ENCODE results near the gene ALKBH7.

ALKBH7 gene

DNA sequence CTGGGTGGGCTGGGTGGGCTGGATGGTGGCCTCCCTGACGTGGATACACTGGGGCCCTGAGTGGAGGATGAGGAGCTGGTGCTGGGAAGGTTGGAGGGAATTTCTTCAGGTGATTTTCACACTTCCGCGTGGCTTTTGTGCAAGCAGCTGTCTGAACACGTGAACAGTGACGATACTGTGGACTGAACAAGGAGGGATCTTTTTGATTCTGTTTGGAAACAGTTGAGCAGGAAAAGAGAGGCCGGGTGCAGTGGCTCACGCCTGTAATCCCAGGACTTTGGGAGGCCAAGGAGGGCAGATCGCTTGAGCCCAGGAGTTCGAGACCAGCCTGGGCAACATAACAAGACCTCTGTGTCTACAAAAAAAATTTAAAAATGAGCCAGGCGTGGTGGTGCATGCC lies 29.5 kb downstream of the ALKBH7 start:
- no peak for DNase-seq

DNA sequence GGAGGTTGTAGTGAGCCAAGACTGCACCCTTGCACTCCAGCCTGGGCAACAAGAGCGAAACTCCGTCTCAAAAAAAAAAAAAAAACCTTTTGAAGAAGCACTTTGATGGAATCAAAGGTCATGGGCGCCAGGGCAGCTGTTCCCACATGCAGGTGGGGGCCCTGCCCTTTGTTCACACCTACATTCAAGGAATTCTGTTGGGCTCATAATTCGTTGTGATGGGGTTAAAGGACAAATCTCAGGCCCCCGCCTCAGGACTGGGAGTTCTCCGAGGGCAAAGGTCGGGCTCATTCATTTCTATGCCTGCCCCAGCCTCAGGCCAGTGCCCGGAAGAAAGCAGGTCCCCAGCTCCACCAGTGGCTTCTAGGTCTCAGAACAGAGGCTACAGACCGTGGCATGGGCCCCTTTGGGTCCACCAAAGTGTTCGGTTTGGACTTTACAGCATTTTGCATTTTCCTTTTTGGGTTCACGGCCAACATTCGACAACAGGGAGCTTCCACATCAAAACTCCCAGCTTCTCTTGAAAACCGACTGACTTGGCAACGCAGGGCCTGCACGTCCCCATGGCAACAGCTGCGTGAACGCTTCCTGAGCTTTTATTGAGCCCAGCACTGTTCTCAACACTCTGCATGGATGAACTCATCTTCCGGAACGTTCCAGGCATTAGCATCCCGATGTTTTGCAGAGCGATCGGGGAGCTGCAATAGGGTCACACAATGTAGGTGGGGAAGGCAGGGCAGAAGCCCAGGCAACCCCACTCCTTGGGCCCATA lies 30.4 kb downstream of the ALKBH7 start:
- DNase-seq: no peak

DNA sequence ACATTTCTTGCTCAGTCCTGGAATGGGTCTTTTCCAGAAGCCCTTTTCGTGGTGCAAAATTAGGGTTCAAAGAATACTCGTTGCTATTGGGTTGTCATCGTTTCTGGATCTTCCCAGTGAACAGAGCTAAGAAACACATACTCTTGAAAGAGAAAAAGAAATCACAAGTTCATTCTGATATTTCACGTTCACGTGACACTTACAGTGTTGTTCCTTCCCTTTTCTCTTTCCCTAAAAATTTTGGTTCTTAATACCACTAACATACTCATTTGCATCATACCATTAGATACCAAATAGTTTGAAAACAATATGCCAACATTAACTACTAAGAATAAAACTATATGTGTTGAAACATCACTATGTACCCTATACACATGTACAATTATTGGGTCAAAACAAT lies 33.8 kb downstream of the ALKBH7 start:
- DNase-seq: no peak

DNA sequence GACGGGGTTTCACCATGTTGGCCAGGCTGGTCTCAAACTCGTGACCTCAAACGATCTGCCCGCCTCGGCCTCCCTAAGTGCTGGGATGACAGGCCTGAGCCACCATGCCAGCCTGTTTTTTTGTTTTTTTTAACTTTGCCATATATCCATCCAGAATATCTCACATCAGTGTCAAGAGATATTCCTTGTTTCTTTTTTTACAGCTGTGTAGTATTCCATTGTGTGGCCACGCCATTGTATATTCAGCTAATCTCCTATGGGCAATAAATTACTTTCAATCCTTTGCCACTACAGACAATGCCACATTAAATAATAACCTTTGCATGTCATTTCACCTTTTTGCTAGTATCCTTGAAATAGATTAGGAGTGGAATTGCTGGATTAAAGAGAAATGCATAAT lies 36.8 kb downstream of the ALKBH7 start:
- DNase-seq: no peak

DNA sequence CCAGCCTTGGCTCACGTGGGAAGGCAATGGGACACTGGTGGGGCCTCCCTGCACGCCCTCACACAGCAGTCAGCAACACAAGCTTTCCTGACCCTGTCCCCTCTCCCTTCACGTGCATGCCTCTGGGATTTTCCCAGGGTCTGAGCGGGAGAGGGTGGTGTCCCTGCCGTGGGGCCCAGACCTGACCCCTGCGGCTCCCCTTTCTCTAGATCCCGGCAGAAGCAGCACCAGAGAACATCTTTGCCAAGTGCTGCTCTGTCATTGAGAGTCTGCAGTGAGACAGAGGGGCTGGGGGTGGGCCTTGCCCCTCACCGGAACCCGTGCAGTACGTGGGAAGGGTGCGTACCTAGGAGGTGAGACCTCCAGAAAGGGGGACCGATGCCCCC lies 39.5 kb downstream of the ALKBH7 start:
- DNase-seq: no peak

DNA sequence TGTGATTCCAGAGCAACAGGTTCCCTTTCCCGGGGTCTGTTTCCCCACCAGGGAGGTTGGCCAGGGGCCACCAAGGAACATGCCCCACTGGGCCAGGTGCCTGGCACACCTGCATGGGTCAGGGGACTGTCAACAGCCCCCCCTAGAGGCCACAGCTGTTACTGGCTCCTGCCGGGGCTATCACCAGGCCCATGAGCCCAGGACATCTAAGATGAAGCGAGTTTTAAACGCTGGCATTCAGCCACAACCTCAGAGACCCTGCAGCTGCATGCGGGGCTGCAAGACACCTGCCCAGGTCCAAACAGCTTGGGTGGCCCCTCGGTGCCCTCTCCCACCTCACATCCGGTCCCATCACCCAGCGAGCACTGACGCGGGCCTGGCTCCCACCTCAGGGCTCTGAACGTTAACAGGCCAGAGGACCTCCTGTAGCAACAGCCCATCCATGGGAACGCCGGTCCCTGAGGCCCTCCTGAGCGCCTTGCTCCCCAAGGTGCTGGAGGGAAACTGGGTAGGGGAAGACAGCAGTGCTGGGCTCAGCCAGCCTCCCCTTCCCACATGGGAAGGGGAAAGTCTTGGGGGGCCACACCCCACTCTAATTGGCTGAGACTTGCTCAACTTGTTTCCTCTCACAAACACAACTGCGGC lies 40.0 kb downstream of the ALKBH7 start:
- DNase-seq: peak; percentile 81

DNA sequence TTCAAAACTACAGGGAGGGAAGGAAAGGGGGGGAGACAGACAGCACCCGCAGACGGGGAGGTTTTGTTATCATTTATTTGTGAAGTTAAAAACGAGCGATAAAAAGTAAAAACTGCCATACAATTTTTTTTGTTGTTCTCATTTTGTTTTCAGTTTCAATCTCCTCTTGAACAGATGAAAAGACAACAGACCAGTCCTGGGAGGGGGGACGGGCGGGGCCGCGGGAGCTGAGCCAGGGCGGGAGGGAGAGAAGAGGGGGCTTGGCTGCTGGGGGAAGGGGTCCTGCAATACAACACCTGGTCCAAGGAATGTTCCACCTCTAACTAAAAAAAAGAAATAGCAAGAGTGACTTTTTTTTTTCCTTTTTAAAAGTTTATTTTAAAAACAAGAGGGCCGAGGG lies 40.7 kb downstream of the ALKBH7 start:
- DNase-seq: no peak

DNA sequence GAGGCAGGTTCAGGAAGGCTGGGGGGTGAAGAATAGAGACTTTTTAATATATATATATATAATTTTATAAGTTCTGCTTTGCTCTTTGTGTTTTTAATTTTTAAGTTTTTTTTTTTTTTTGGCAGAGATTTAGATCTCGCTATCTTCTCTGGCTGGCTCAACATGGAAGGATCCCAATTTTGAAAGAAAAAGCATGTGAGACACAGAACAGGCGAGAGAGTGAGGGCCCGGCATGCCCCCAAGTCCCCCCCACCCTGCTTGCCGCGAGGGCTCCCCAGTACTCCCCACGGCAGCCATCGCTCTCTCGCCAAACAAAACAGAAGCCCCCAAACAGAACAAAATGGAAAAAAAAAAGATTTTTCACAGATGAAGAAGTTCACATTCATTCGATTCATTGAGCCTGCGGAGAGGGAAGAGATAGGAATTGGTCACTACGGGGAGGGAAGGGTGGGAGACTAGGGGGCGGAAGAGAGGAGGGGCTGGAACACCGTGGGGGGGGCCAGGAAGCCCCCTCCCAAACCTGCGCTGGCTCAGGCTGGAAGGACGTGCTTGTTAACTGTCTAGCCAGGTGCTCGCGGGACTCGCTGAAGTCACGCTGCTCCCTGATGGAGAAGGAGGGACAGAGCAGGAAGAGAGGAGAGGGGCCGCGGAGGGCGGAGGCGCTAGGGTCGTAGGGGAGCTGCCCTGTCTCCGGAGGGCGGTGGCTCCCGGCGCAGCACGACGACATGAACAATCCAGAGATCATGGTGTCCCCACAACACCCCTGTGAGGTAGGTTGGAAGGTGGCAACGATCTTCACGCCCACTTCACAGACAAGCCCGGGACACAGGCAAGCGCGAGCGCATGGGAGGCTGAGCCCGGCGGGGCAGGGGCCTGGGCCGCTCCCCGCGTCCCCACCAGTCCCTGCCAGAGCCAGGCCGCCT lies 41.4 kb downstream of the ALKBH7 start:
- no peak for DNase-seq

DNA sequence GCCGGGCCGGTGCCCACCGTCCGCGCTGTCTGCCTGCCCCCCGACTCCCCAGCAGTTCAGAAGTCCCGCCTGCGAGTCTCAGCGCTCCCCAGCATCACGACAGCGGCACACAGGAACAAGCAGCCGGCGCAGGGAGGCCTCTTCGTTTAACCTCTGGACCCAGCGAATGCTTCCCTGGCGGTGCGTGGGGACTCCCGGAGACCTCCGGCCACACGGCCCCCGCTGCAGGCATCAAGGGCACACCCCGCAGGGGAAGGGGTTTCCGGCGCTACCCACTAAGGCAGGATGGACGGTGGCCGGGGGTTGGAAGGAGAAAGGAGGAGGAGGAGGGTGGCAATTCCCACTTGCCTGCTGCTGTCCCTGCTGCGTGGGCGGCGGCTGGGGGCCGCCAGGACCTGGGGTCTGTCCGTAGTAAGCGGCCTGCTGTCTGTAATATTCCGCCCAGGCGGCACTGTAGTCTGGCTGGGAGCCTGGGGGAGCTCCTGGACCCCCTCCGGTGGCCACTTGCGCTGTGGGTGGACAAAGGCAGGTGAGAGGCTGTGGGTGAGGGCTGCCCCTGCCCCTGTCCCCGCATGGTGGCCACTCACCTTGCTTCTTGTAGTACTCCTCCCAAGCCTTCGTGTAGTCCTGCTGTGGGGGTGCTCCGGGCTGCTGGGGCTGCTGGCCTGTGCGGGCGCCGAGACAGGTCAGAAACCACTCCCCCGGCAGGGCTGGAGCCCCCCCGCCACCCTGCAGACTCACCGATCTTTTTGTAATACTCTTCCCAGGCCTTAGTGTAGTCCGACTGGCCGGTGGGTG lies 42.4 kb downstream of the ALKBH7 start:
- no peak for DNase-seq

DNA sequence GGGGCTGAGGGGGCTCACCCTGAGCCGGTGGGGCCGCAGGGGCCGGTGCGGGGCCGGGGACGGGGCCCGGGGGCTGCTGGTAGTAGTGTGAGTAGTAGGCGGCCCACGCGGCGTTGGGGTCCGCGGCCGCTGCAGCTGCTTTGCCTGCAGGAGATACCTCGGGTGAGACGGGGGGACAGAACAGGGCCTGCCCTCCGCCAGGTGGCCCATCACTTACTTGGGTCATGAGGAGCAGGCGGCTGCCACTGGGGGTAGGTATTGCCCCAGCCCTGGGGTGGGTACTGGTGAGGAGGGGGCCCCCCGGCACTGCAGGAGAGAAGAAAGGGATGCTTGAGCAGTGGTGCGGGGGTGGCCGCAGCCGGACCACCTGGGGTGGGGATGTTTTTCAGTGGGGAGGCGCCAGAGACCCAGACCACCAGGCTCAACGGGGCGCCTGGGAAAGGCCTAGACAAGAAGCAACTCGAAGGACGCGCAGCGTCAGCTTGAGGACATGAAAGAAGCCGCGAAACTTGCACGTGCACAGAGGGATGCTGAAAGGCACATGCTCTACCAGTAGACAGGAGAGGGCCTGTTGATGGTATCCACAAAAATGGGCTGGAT lies 43.1 kb downstream of the ALKBH7 start:
- DNase-seq: no peak

DNA sequence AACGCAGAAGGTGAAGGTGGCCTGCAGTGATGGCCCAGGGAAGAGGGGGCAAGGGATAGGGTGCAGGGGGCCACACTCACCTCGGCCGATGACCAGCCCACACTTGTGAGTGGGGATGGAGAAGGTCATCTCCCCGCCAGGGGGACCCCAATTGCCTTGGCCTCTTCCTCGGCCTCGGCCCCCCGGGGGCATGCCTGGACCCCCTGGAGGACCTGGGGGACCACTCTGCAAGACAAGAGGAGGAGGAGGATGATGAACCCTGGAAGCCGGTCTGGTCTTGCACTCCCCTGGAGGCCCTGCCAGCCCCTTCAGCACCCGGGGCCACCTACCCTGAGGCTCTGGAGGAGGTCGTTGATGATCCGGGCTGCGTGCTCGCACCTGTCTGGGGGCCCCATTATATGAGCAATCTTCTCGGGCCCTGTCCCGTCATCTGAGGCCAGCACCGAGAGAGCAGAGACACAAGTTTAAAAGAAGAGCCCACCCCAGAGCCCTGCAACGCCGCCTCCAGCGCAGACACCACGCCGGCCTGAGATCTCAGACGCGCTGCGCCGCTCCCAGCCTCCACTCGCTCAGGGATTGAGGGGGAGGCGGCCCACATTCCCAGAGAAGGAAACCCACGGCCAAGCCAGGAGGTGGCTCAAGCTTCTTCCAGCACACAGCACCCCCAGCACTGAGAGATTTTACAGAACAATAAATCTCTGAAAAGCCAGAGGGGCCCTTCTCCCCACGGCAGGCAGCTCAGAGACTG lies 44.2 kb downstream of the ALKBH7 start:
- DNase-seq: no peak

DNA sequence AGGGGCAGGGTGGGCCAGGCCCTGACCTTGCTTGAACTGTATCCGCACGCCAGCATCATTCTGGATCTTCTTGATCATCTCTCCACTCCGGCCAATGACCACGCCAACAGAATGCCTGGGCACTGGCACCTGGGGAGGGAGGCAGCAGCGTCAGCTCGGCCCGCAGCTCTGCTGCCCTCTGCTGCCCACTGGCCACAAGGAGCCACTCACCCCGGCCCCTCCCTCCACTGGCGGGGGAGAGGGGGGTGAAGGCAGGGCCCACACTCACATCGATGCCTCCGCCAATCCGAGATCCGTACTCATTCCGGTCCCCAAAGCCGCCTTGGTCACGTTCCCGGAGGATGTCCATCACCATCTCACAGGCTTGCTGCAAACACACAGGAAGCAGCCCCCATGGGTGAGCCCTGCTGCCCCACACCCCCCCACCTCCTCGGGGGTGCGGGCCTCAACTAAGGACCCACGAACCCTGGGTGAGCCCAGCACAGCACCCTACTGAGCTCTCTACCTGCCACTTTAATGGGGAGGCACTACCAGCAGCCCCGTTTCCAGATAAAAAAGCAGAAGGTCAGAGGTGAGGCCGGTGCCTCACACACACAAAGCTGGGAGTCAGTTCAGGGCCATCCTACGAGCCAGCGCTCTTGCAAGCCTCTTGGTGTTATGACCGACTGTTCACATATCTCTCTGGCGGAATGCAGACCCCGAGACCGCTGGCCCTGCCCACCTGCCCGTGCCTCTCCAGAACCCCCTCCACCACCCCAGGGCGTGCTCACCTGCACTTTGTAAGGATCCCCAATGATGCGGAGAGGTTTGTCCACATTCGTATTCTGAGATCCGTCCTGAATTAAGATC lies 45.3 kb downstream of the ALKBH7 start:
- DNase-seq: no peak

DNA sequence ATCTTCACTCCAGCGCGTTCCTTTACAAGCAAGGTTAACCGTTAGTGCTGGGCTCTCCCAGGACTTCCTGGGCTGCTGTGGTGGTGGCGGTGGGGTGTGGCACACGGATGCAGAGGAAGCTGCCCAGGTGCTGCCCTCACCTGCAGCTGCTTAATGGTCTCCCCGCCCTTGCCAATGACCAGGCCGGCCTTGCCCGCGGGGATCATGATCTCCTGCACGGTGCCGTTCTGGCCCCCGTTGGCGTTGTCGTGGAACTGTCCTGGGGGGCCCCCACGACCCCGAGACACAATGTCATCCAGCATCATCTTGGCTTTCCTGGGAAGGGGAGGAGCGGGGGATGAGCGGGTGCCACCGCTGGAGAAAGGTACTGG lies 46.0 kb downstream of the ALKBH7 start:
- DNase-seq: no peak

DNA sequence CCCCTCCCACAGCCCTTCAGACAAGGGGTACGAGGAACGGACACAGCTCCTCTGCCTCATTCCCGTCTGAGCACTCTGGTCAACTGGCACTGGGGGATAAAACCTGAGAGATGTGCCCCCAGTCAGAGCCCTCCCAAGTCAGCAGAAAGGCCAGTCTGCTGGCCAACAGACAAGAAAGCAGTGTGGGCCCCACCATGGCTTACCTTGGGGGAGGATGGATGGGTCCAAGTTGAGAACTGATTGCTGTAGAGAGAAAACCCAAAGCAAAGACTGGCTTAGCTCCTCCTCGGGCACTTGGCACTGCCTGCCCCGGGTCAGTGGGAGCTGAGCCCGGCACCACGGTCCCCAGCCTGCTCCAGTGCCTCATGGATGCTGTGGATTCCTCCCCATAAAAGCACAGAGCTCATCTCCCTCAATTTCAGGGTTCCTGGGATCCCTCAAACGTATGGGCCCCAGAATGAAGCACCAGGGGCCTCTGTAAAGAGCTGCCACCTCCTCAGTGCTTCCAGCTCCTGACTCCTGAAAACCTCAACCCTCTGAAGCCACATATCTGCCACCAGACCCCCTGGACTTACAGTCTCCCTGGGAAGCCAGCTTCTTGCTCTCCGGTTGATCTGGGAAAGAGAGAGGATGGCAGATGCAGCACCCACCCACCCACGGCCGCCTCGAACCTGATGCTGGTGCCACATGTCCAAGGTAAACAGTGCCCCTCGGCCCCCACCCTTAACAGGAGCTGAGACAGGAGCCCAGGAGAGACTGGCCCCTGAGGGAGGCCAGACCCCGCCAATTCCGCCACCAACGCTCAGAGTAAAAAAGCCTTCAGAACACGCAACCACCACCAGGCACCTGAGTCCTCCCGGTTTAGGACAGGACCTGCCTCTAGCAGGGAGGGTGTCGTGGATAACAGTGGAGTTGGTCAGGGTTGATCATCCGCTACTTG lies 48.8 kb downstream of the ALKBH7 start:
- no peak for DNase-seq

DNA sequence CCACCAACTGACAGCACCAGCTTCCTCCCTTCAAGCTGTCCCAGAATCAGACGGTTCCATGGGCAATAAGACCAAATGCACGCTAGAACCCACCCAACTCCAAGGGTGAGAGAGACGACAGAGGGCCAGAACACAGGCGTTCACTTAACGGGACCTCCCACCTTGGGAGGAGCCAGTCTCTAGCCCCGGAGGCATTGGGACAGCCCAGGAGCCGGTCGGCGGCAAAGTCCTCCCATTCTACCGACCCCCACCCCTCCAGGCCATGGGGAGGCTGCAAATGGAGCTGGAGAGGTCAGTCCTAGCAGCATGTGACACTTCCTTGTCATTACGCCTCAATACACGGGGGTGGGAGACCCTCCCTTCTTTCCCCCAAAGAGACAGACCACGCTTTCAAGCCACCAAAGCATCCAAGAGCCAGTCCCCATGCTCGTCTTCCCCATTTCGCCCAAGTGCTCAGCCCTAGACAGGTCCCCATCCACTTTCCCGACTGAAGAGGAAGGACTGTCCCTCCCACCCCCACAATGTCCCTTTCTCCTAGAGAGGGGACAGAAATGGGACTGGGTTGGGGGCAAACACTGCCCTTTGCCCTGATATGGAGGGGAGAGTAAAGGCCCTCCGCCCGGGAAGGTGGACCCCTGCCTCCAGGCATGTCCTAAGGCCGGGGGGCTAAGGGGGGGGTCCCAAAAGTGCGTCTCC lies 51.1 kb downstream of the ALKBH7 start:
- DNase-seq: peak; percentile 80

DNA sequence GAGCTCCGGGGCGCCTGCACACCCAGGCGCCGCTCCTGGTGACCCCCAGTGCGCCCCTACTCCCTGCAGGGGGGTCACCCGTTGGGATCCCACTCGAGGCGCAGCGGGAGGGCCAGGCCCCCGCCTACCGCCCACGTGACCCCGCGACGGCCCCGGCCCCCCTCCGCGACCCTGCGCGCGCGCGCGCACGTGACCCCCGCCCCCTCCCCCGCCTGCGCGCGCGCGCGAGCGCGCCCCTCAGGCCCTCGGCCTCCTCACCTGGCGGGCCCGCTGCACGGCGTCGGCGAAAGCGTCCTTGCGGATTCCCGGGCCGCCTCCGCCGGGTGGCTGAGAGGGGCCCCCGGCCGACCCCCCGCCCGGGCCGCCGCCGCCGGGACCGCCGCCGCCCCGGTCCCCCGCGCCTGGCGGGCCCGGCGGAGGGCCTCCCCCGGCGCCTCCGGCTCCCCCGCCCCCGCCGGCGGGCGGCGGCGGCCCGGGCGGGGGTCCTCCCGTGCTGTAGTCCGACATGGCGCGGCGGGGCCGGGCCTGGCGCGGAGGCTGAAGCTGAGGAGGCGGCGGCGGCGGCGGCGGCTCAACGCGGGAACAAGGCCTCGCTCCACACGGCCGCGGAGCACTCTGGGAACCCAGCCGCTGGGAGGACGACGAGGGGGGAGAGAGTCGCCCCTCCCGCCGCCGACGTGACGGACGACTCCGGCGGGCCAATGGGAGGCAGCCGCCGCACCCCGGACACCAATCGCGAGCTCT lies 51.8 kb downstream of the ALKBH7 start, which contains the start of gene KHSRP:
Gene KHSRP (minus strand): TSS at position 617 of the 744 bp plus-strand sequence. CDS start 110 bp downstream, at position 507.
- DNase-seq: peak; percentile 74
